Parathyroid adenoma (tissue), 2 donors: ENCODE results near the gene WDR55.

Experiments
- H2AFZ ChIP-seq: fragments of 300-600 bp; sonication (generic); one replicate; pipeline ENCODE4 v1.7.0; 2017; ENCODE audit warnings: antibody characterized with exemption, mild to moderate bottlenecking
- H3K27ac ChIP-seq: fragments of 300-600 bp; sonication (generic); one replicate; pipeline ENCODE4 v1.7.0; 2017
- H3K27me3 ChIP-seq: fragments of 300-600 bp; sonication (generic); one replicate; pipeline ENCODE4 v1.7.0; 2017; ENCODE audit warnings: low read length; ENCODE audit not compliant: control insufficient read depth, insufficient read depth
- H3K36me3 ChIP-seq: fragments of 300-600 bp; sonication (generic); one replicate; pipeline ENCODE4 v1.7.0; 2017; ENCODE audit warnings: low read length; ENCODE audit not compliant: control insufficient read depth, insufficient read depth
- H3K4me1 ChIP-seq: fragments of 300-600 bp; sonication (generic); one replicate; pipeline ENCODE4 v1.7.0; 2017; ENCODE audit warnings: control low read depth
- H3K4me2 ChIP-seq: fragments of 300-600 bp; sonication (generic); one replicate; pipeline ENCODE4 v1.7.0; 2017; ENCODE audit warnings: low read length
- H3K4me3 ChIP-seq: fragments of 300-600 bp; sonication (generic); one replicate; pipeline ENCODE4 v1.7.0; 2017; ENCODE audit warnings: low read depth, low read length
- H3K79me2 ChIP-seq: fragments of 300-600 bp; sonication (generic); one replicate; pipeline ENCODE4 v1.7.0; 2017; ENCODE audit warnings: control low read depth
- H3K9ac ChIP-seq: fragments of 300-600 bp; sonication (generic); one replicate; pipeline ENCODE4 v1.7.0; 2017; ENCODE audit warnings: mild to moderate bottlenecking
- H3K9me3 ChIP-seq: fragments of 300-600 bp; sonication (generic); one replicate; pipeline ENCODE4 v1.7.0; 2017; ENCODE audit warnings: low read length; ENCODE audit not compliant: control insufficient read depth
- TF ChIP-seq, protein P1 (sequence below): fragments of 300-600 bp; sonication (generic); IDR thresholded peaks from one replicate; pipeline ENCODE4 v1.7.0; 2017; ENCODE audit warnings: antibody characterized with exemption, mild to moderate bottlenecking
- donor health status: primary hyperparathyroidism.

Gene WDR55

DNA sequence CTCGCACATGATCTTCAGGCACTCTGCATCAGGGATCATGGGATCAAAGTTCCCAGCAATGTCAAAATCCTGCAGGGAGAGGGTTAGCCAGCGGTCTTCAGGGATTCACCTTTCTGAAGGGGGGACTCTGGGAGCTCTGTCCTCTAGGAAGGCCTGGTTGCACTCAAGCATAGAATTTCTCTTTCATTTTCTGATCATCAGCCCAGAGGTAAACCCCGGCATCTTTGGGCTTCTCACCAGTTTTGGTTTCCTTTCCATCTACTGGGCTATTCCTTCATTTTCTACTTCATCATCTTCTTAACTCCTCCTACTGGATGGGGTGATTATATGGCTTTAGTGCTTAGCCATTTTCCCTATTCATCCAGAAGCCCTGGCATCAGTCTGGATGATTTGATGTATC lies 13.2 kb downstream of the WDR55 start:
- TF ChIP-seq, protein P1, sequence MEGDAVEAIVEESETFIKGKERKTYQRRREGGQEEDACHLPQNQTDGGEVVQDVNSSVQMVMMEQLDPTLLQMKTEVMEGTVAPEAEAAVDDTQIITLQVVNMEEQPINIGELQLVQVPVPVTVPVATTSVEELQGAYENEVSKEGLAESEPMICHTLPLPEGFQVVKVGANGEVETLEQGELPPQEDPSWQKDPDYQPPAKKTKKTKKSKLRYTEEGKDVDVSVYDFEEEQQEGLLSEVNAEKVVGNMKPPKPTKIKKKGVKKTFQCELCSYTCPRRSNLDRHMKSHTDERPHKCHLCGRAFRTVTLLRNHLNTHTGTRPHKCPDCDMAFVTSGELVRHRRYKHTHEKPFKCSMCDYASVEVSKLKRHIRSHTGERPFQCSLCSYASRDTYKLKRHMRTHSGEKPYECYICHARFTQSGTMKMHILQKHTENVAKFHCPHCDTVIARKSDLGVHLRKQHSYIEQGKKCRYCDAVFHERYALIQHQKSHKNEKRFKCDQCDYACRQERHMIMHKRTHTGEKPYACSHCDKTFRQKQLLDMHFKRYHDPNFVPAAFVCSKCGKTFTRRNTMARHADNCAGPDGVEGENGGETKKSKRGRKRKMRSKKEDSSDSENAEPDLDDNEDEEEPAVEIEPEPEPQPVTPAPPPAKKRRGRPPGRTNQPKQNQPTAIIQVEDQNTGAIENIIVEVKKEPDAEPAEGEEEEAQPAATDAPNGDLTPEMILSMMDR, result no peak
- no peaks in the 10 kb centered on the region for H3K79me2 ChIP-seq
- no peak overlapping the region for H3K9ac ChIP-seq
- H3K4me2 ChIP-seq, result no peak overlapping the region
- H3K27ac ChIP-seq, result no peak overlapping the region
- H3K4me3 ChIP-seq, result no peak overlapping the region
- no peaks in the 10 kb centered on the region for H3K9me3 ChIP-seq
- no peaks in the 10 kb centered on the region for H3K4me1 ChIP-seq
- H2AFZ ChIP-seq, result no peak overlapping the region
- no peaks in the 10 kb centered on the region for H3K27me3 ChIP-seq
- H3K36me3 ChIP-seq, result no peaks in the 10 kb centered on the region

DNA sequence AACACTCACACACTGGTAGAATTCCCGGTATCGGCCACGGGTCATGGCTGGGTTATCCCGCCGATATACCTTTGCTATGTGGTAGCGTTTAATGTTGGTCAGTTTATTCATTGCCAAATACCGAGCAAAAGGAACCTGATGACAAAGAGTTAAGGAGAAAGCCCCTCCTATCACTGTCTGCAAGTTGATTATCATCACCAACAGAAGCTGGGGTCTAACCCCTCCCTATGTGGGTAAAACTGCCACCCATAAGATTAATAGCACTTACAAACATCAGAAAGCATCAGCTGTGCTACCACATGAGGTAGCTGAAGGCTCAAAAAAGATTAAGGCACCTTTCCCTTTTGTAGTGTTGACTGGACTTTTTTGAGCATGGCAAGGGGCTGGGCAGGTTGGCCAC lies 14.3 kb downstream of the WDR55 start:
- Histone ChIP-seq H3K27me3 (no peaks in the 10 kb centered on the region), H3K36me3 (no peaks in the 10 kb centered on the region)

DNA sequence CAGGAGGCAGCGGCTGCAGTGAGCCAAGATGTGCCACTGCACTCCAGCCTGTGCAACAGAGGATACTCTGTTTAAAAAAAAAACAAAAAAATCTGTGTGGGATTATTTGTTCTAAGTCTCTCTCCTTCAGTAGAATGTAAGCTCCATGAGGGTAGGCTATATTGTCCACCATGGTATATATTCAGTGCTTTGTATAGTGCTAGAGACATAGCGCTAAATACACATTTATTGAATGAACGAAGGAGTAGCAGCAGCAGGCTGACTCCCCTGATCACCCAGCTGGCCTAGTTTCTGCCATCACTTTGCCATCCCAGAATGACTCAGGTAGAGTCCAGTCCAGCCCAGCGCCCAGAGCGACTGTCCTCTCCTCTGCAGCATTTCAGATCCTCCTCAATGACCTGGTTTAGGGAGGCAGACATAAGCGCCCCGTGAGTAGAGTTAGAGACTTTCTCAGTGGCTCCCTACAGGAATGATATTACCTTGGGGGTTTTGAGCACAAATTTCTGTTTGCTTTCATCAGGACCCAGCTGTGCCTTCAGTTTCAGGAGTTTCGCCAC lies 25.8 kb downstream of the WDR55 start:
- Histone ChIP-seq H3K27me3 (no peaks in the 10 kb centered on the region), H3K4me3 (peak overlapping the region; percentile 89), H3K4me1 (peaks cover 5% of the 10 kb centered on the region), H3K4me2 (peak overlapping the region; percentile 99), H3K79me2 (peaks cover 34% of the 10 kb centered on the region), H3K27ac (peak overlapping the region; percentile 82), H3K9ac (no peak overlapping the region), H2AFZ (peak overlapping the region; percentile 76), H3K9me3 (no peaks in the 10 kb centered on the region), H3K36me3 (no peaks in the 10 kb centered on the region)
- TF ChIP-seq, protein P1, result no peak

More for the DNA sequence above, 14.3 kb downstream of the WDR55 start:
- Histone ChIP-seq H3K9me3 (no peaks in the 10 kb centered on the region), H3K9ac (no peak overlapping the region), H3K79me2 (no peaks in the 10 kb centered on the region), H3K27ac (no peak overlapping the region), H3K4me1 (no peaks in the 10 kb centered on the region), H2AFZ (no peak overlapping the region), H3K4me3 (no peak overlapping the region), H3K4me2 (no peak overlapping the region)
- TF ChIP-seq, protein P1, result no peak

DNA sequence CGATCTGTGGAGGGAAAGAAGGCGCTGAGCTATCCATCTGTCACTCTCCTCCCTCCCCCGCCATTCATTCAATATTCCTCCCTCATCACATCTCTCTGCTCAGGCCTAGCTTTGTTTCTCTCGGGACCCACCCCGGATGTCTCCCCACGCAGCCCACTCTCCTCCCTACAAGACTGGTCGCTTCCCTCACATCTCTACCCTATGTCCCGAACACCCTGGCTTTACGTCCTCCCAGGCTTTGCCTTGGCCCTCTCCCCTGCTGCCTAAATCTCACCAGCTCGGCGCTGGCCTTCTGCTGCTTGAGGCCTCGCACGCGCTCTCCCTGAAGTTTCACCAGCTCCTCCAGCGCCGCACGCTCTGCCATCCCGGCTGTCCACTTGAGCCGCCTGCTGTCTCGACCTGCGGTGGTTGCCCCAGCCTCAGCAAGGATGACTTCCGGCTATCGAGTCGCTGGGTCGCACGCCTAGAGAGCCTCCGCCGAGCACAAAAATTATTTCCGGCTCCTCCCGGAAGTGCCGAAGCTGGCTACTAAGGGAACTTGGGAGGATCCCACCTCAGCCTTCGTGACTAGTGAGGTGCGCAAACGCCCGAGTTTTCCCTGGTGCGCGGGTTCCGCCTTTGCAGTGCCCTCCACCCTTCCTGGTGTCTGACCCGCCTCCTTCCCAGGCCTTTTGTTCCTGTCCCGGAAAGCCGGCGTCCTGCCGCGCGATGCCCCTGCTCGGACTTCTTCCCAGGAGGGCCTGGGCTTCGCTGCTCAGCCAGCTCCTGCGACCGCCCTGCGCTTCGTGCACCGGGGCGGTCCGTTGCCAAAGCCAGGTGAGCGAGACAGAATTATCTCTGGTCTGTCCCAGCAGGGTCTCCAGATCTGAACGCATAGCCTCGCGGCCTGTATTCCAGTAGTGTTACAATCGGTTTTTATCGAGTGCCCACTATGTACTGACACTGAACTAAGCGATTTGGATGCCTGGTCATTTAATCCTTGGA lies 26.5 kb downstream of the WDR55 start, which contains the start of the genes HARS1 and HARS2:
HARS1 (minus strand) TSS at position 430 of the 984 bp plus-strand sequence; CDS start at position 364, 66 bp downstream.
HARS2 (plus strand) TSS at position 515 of the 984 bp plus-strand sequence; CDS start at position 709, 194 bp downstream.
- peaks cover 29% of the 10 kb centered on the region for H3K79me2 ChIP-seq
- H3K27me3 ChIP-seq, result no peaks in the 10 kb centered on the region
- H3K4me3 ChIP-seq, result peak within 1 kb of the TSS; percentile 89
- peaks cover 5% of the 10 kb centered on the region for H3K4me1 ChIP-seq
- H3K27ac ChIP-seq, result peak within 1 kb of the TSS; percentile 82
- no peaks in the 10 kb centered on the region for H3K36me3 ChIP-seq
- H3K4me2 ChIP-seq, result peak within 1 kb of the TSS; percentile 99
- TF ChIP-seq, protein P1, result peak; percentile 5
- peak within 1 kb of the TSS; percentile 76 for H2AFZ ChIP-seq
- peak within 1 kb of the TSS; percentile 20 for H3K9ac ChIP-seq
- no peaks in the 10 kb centered on the region for H3K9me3 ChIP-seq
